Caco-2 (cell line): Measurements from ENCODE around the gene MYH7B. TPM values are rescaled to one million over a fixed set of nuclear protein-coding genes. Genes with fewer than 3 reads are reported as not detected.

ENCODE experiments used
- BruUV-seq: library from RNA; stranded (reverse); fragments of 400-500 nt; replicated peaks from 2 replicates; lab custom pipeline; 2021; lab: Mats Ljungman, UMichigan
- CTCF ChIA-PET: fragments of 300-600 bp; sonication (Branson Sonifier 250); formaldehyde crosslinking; loops from one replicate; lab custom pipeline; 2022; ENCODE audit warnings: antibody characterized with exemption; lab: Charles Lee
- POLR2A ChIA-PET: fragments of 300-600 bp; sonication (Branson Sonifier 250); formaldehyde crosslinking; loops from one replicate; lab custom pipeline; 2022; ENCODE audit warnings: antibody characterized with exemption; lab: Charles Lee
- DNase-seq, 2 experiments: peaks; one replicate each; pipeline versions ENCODE4 v3.0.0 to v3.0.0-alpha.2; 2020 to 2022
- H3K27me3 ChIP-seq: replicated peaks from 2 replicates; pipeline ENCODE4 v1.6.0; 2011; ENCODE audit warnings: low read length; ENCODE audit not compliant: control insufficient read depth, insufficient read depth
- H3K36me3 ChIP-seq: 2 replicates; pipeline ENCODE4 v1.5.1; 2011; ENCODE audit warnings: low read length; ENCODE audit not compliant: control insufficient read depth, insufficient read depth
- H3K4me1 ChIP-seq: fragments of 250-450 bp; sonication (Bioruptor Pico); 2 replicates; pipeline ENCODE4 v1.5.1; 2020; ENCODE audit warnings: mild to moderate bottlenecking
- H3K4me3 ChIP-seq: 2 replicates; pipeline ENCODE4 v1.5.1; 2011; ENCODE audit warnings: low read depth, mild to moderate bottlenecking, control low read depth, low read length
- H3K9me3 ChIP-seq: fragments of 250-450 bp; sonication (Bioruptor Pico); 2 replicates; pipeline ENCODE4 v1.5.1; 2020; ENCODE audit warnings: mild to moderate bottlenecking, moderate library complexity
- H3K27ac Mint-ChIP-seq: one replicate; pipeline ENCODE4 v1.8.0; 2022; ENCODE audit warnings: mixed read lengths; ENCODE audit not compliant: unreplicated experiment
- H3K27me3 Mint-ChIP-seq: one replicate; pipeline ENCODE4 v1.8.0; 2022; ENCODE audit warnings: mixed read lengths; ENCODE audit not compliant: insufficient read depth, unreplicated experiment
- H3K36me3 Mint-ChIP-seq: one replicate; pipeline ENCODE4 v1.8.0; 2022; ENCODE audit warnings: mild to moderate bottlenecking, mixed read lengths; ENCODE audit not compliant: insufficient read depth, unreplicated experiment
- H3K4me1 Mint-ChIP-seq: one replicate; pipeline ENCODE4 v1.8.0; 2022; ENCODE audit warnings: low read depth, mixed read lengths; ENCODE audit not compliant: unreplicated experiment
- H3K4me3 Mint-ChIP-seq: one replicate; pipeline ENCODE4 v1.8.0; 2022; ENCODE audit warnings: mild to moderate bottlenecking, moderate library complexity, mixed read lengths; ENCODE audit not compliant: unreplicated experiment
- H3K9me3 Mint-ChIP-seq: one replicate; pipeline ENCODE4 v1.8.0; 2022; ENCODE audit warnings: mixed read lengths; ENCODE audit not compliant: unreplicated experiment
- CTCF ChIP-seq, 2 experiments: fragments of 200-600 bp in 1 of 2; IDR thresholded peaks; 1 replicate in 1 of 2; 2 replicates in 1 of 2; pipeline versions ENCODE4 v1.5.1 to v1.8.0; 2011 to 2022; ENCODE audit warnings: antibody characterized with exemption in 1 of 2, control low read depth in 1 of 2, inconsistent platforms in 1 of 2, low read depth in 1 of 2, low read length in 1 of 2, mild to moderate bottlenecking in 1 of 2, moderate library complexity in 1 of 2; ENCODE audit not compliant: insufficient read depth in 1 of 2, severe bottlenecking in 1 of 2, unreplicated experiment in 1 of 2
- intact Hi-C: fragments of 100-400 bp; cut with micrococcal nuclease; formaldehyde crosslinking; loops from one replicate; pipeline ENCODE4 v1.10.0; 2022; ENCODE audit not compliant: unreplicated experiment
- total RNA-seq: library from RNA; stranded (reverse); gene quantifications from 2 replicates; pipeline ENCODE4 v1.2.3, GENCODE V29; 2022

The MYH7B gene
- total RNA-seq, 1 experiment from 2014 or later = 2.5 TPM

- no peaks in the 10 kb centered on the region for H3K4me1 Mint-ChIP-seq
Measured at GRCh38 chr20:34945315-34946077, 10.2 kb upstream of the MYH7B start.

DNA sequence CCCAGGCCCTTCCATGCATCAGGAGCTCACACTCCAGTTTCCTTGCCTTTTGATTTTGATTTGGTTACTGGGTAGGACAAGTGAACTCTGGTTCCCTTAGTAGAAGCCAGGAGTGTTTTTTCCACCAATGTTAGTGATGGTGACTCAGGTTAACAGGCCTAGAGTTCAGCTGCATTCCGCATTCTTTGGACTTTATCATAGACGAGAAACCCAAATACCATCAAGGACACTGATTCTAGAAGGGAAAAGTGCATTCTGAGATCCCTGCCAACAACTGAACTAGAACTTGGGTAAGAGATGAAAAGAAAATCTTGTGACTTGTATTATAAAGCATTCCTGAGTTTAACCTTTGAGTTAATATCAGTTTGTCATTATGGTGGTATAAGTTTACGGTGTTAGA lies 9.0 kb upstream of the MYH7B start:
- no peak overlapping the region for H3K4me3 Mint-ChIP-seq
- H3K4me3 ChIP-seq = no peak overlapping the region
- H3K27ac Mint-ChIP-seq = no peak overlapping the region
- H3K36me3 Mint-ChIP-seq = peaks cover 37% of the 10 kb centered on the region
- no peaks in the 10 kb centered on the region for H3K4me1 ChIP-seq
- no peaks in the 10 kb centered on the region for H3K9me3 Mint-ChIP-seq
- no peak for DNase-seq
- ChIA-PET CTCF (interaction anchor here (1.0 kb wide), 1 partner anchor 9 kb away, joined by 3 read pairs; no protein-coding TSS in a partner anchor), POLR2A (no interaction called here)
- peaks cover 12% of the 10 kb centered on the region for H3K36me3 ChIP-seq
- H3K9me3 ChIP-seq = no peaks in the 10 kb centered on the region
- H3K4me1 Mint-ChIP-seq = no peaks in the 10 kb centered on the region
- no peak for TF ChIP-seq CTCF (IDR thresholded peaks at IDR 0.05; ENCODE audit: insufficient read depth in 1 of 2, low read depth in 1 of 2, low read length in 1 of 2, severe bottlenecking in 1 of 2, unreplicated experiment in 1 of 2)
- no TSS peak for BruUV-seq
- H3K27me3 ChIP-seq = no peaks in the 10 kb centered on the region
- H3K27me3 Mint-ChIP-seq = no peaks in the 10 kb centered on the region
- intact Hi-C loops = no loop called here

More at GRCh38 chr20:34945315-34946077, 10.2 kb upstream of the MYH7B start:
- Histone ChIP-seq H3K4me1 (no peaks in the 10 kb centered on the region), H3K36me3 (peaks cover 12% of the 10 kb centered on the region), H3K27me3 (no peaks in the 10 kb centered on the region), H3K9me3 (no peaks in the 10 kb centered on the region), H3K4me3 (no peak overlapping the region)
- no peak overlapping the region for H3K4me3 Mint-ChIP-seq
- intact Hi-C loops = no loop called here
- H3K36me3 Mint-ChIP-seq = peaks cover 43% of the 10 kb centered on the region
- no peak for TF ChIP-seq CTCF (IDR thresholded peaks at IDR 0.05; ENCODE audit: insufficient read depth in 1 of 2, low read depth in 1 of 2, low read length in 1 of 2, severe bottlenecking in 1 of 2, unreplicated experiment in 1 of 2)
- no peak for DNase-seq
- CTCF ChIA-PET = interaction anchor here (1.0 kb wide), 1 partner anchor 69 kb away, joined by 3 read pairs; the partner anchor contains the start of gene ACSS2
- H3K27ac Mint-ChIP-seq = no peak overlapping the region
- POLR2A ChIA-PET = no interaction called here
- H3K9me3 Mint-ChIP-seq = no peaks in the 10 kb centered on the region
- no TSS peak for BruUV-seq
- H3K27me3 Mint-ChIP-seq = no peaks in the 10 kb centered on the region

DNA sequence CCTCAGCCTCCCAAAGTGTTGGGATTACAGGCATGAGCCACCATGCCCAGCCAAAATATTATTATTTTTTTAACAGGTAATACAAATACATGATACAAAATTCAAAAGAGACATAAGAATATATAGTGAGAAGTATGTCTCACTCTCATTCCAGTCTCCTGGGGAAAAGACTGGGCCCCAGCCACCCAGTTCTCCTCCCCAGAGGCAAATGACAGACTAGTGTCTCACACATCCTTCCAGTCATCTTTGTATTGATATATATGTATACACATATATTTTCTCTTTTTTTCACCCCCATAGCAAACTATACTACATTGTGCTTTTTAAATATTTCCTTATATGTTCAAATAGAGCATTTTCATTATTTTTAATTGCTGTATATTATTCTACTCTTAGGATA lies 8.3 kb upstream of the MYH7B start:
- CTCF ChIA-PET = no interaction called here
- no peaks in the 10 kb centered on the region for H3K9me3 Mint-ChIP-seq
- Histone ChIP-seq H3K36me3 (peaks cover 9% of the 10 kb centered on the region), H3K9me3 (no peaks in the 10 kb centered on the region), H3K27me3 (no peaks in the 10 kb centered on the region), H3K4me3 (no peak overlapping the region), H3K4me1 (no peaks in the 10 kb centered on the region)
- no peak overlapping the region for H3K4me3 Mint-ChIP-seq
- POLR2A ChIA-PET = no interaction called here
- no peak overlapping the region for H3K27ac Mint-ChIP-seq
- BruUV-seq = no TSS peak
- no peaks in the 10 kb centered on the region for H3K27me3 Mint-ChIP-seq
- no peak for TF ChIP-seq CTCF (IDR thresholded peaks at IDR 0.05; ENCODE audit: insufficient read depth in 1 of 2, low read depth in 1 of 2, low read length in 1 of 2, severe bottlenecking in 1 of 2, unreplicated experiment in 1 of 2)
- no peak for DNase-seq
- intact Hi-C loops = no loop called here
- no peaks in the 10 kb centered on the region for H3K4me1 Mint-ChIP-seq
- H3K36me3 Mint-ChIP-seq = peaks cover 30% of the 10 kb centered on the region
